Fibroblast of peridontal ligament (primary cell): ENCODE data around the gene SLC19A1.
"Not testable (repeated sequence)": the region's sequence is repeated elsewhere in the genome, so short reads cannot be mapped to it uniquely, and the experiment has no call there.

Experiments used
- DNase-seq: peaks from one replicate; pipeline ENCODE4 v3.0.0-alpha.2; 2010; ENCODE audit errors: extremely low read depth

Gene SLC19A1

DNA sequence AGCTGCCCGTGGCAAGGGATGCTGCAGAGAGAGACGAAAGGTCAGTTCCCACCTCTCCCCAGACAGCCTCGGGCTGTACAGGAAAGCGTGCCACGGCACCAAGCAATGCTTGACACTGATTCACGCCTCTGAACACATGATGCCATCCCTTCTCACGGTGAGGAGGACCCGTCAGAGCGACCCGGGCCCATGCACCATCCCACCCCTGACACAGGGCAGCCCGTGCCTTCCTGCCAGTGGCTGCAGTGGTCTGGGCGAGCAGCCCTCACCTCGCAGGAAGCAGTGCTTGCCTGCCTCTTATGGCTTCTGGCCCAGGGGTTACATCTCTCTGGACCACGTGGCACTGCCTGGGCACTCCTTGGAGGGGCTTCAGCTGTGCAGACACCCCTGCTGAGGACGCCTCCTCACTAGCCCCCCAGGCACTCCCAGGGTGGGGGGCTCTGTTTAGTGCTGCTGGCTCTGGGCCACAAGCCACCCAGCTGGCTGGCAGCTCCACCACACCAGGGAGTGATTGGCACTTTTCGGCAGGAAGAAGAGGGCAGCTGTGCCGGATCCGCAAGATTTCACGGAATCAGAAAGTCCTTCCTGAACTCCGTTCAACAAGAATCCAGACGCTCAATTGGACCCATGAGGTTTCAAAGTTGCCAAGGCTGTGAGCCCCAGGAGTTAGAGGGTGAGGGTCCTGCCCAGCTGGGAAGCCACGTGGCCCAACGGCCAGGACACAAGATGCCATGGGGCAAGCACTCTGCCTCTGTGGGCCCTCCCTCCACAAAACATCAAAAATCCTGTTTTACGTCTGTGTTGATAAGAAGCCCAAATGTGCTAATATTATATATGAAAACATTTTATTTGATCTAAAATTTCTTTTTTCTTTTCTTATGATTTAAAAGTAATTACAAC lies 34.8 kb upstream of the SLC19A1 start:
- no peak for DNase-seq

- no peak for DNase-seq
Observed at GRCh38 chr21:45575993-45576837, 34.0 kb upstream of the SLC19A1 start.

DNA sequence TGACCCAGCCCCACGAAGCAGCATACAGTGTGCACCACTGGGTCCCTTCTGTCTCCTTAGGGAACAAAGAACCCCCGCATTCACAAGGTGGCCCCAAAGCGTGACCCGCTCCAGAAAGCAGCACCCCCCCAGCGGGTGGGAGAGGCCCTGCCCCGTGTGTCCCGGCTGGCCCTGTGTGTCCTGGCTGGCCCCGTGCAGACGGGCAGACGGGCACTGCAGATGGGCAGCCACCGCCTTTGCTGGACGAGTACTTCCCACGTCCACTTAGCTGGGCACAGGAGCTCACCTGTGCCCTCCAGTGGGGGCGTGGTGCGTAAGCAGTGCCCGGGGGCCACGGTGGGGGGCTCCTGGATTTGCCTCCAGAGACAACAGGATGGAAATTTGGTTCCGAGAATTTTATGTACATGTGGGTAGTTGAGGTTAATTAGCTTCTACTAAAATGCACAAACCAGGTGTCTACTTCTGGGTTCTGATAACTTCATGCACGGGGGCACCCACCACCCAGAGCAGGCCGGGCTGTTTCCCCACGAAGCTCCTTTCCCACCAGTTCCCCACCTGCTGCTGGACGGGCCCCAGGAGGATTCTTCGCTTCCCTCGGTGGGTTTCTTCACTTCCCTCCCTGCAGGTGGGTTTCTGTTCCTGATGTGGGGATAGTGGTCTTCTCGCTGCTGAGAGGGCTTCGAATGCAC lies 33.2 kb upstream of the SLC19A1 start:
- no peak for DNase-seq

DNA sequence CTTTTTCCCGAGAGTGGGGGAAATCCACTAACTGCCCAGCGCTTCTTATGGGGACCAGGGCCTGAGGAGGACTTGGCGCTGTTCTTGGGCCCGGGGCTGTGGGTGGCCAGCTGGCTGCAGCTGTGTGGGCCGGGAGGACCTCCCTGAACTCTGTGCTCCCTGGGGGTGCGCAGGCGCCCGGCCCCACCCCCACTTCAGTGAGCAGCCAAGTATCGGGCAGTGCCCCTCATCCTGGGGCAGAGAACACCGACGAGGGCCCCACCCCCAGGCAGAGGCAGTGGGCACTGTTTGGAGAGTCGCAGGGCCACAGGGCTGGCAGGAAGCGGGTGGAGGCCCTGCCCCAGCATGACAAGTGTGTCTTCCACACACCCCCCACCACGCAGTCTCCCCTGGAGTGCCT lies 32.5 kb upstream of the SLC19A1 start:
- DNase-seq = no peak

DNA sequence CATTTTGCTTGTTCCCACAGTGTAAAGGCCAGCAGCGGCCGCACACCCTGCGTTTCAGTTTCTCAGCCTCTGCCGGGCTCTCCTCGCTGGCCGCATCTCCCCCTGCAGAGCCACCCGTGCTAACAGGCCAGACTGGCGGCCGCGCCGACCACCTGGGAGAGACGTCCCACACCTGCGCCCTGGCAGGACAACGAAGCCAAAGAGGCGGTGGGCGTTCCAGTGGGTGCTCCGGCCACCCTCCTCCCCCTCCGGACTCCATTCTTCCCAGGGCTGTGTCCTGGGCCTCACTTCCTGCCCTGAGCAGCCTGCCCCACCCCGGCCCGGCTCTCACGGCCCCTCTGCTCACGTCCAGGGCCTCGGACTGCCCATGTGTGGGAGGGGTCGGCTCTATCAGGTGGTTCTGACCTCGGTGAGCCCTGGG lies 31.9 kb upstream of the SLC19A1 start:
- no peak for DNase-seq

DNA sequence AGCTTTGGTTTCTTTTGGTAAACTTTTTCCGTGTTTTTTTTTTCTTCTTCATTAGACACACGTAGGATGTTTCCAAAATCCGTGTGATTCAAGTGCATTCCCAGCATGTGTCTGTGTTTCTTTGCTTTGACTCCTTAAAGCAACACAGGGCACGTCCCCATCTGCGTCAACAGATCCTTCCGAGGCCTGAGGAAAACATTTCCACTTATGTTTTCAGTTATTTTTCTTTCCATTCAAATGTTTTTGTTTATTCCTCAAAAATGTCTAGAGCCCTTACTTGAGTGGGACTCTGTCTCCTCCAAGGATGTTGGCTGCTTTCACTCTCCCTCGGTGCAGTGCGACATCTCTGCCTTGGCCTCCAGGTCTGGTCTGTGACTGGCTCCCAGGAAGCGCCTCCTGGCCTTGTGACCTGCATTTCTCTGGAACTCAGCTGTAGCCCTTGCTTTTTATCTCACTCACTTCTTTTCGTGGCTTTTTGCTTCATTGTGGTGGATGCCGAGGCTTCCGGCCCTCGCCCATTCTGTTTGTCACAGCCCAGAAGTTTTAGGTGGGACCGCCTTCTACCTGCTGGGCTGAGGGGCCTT lies 31.3 kb upstream of the SLC19A1 start:
- peak; percentile 33 for DNase-seq

GRCh38 chr21:45572783-45573451 lies 30.7 kb upstream of the SLC19A1 start:
- no peak for DNase-seq

- DNase-seq = no peak
Observed at GRCh38 chr21:45572231-45572630, 30.0 kb upstream of the SLC19A1 start.

DNA sequence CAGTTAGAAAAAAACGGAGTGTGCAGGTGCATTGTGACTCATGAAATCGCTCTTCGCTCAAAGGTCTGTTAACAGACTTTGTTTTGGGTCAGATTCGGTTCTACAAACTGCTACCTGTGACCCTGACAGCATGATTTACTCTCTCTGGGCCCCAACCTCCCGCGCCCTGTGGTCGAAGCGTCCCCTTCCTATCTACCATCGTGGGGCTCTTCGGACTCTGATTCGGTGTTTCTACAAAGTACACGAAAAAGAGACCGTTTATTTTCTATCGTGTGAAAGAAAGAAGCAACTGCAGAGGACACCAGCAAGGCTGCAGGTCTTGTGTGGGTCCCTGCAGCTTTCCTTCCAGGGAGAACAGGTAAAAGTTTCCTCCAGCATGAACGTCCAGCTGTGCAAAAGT lies 29.4 kb upstream of the SLC19A1 start:
- DNase-seq = no peak

DNA sequence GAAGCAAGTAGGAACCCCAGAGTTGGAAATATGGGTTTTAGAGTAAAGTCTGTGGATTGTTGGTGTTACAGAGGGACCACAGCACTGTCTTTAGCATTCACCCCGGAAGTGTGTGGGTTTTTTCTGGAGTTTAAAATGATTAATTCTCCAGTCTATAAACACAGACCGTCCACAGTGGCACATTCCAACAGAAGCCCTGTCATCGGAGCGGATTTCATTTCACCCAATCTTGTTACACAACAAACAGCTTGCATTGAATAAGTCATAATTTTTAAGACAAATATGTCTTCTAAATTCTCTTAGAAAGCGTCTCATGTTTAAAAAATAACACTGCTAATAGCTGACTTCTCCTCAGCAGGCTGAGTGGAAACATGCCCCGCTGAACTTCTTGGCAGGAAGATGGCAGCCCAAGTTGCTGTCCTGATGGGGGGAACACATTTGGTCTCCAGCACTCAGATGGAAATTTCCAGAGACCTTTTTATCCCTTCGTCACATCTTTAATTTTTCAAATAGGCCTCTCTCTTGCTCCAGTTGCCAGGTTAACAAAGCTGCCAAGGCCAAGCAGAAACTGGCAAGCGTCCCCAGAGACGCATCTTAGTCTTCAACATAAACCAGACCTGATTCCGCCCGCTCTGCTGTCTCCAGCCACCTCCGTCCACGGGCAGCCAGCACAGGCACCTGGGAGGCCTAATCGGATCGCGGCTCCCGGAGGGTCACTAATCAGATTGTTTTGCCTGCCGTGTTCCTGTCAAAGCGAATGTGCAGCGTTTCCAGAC lies 28.8 kb upstream of the SLC19A1 start:
- peak; percentile 69 for DNase-seq

GRCh38 chr21:45570071-45570470 lies 27.8 kb upstream of the SLC19A1 start:
- DNase-seq = no peak

- no peak for DNase-seq
Observed at GRCh38 chr21:45568383-45568782, 26.1 kb upstream of the SLC19A1 start.

- not testable (repeated sequence) for DNase-seq
Observed at GRCh38 chr21:45564137-45564536, 21.9 kb upstream of the SLC19A1 start.

GRCh38 chr21:45562965-45563364 lies 20.7 kb upstream of the SLC19A1 start:
- DNase-seq = peak; percentile 23

- no peak for DNase-seq
Observed at GRCh38 chr21:45562402-45562801, 20.2 kb upstream of the SLC19A1 start.

DNA sequence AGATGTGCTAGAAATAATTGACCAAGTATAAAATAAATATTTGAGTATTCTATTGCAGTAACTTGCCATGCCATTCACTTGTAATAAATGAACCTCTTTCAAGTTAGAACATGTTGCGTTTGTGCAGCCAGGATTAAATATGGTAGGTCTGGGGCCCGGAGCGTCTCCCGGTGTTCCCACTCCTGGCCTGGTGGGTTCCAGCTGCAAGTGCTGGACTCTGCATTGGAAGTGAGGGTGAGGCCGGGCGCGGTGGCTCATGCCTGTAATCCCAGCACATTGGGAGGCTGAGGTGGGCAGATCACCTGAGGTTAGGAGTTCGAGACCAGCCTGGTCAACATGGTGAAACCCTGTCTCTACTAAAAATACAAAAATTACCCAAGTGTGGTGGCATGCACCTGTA lies 19.0 kb upstream of the SLC19A1 start:
- not testable (repeated sequence) for DNase-seq

- no peak for DNase-seq
Observed at GRCh38 chr21:45560106-45561021, 18.1 kb upstream of the SLC19A1 start.

- DNase-seq = no peak
Observed at GRCh38 chr21:45559216-45560105, 17.2 kb upstream of the SLC19A1 start.
